ENCODE data around the gene RAX2. TPM values are rescaled to one million over a fixed set of nuclear protein-coding genes. Genes with fewer than 3 reads are reported as not detected.

Gene RAX2
- total and polyA plus RNA-seq, 9 of the 15 experiments (the other 6 are each of a cell fraction or from before 2014, with no cell fraction given), result not detected

- ATAC-seq (no peak), DNase-seq (ENCODE audit: extremely low read depth in 1 of 4, low spot score in 3 of 4) (no peak), FAIRE-seq (no peak)
- 10% methylated on average over 4 of the region's 13 CpGs for WGBS (ENCODE audit: insufficient coverage, low coverage, missing lambda C conversion rate)
- Histone ChIP-seq H3K4me1 (replicated peaks in 1 of 2; ENCODE audit: control insufficient read depth in 2 of 2, insufficient read depth in 2 of 2, low read length in 2 of 2) (peaks cover 0 to 46% of the 10 kb centered on the region in 2 experiments; a peak in 3 of 5 replicates), H2AFZ (ENCODE audit: low read depth, low read length) (no peak overlapping the region), H3K4me3 (no peak overlapping the region), H3K9ac (ENCODE audit: insufficient read depth in 1 of 2, low read depth in 2 of 2, low read length in 2 of 2) (no peak overlapping the region), H3K27ac (ENCODE audit: extremely low read depth, low read depth, low read length) (no peak overlapping the region), H3K9me1 (ENCODE audit: control insufficient read depth, insufficient read depth, low read length) (no peaks in the 10 kb centered on the region), H3K36me3 (ENCODE audit: control insufficient read depth, insufficient read depth, low read length) (no peaks in the 10 kb centered on the region), H3K4me2 (ENCODE audit: insufficient read depth, low read length) (no peak overlapping the region), H3K27me3 (ENCODE audit: control insufficient read depth in 2 of 2, insufficient read depth in 2 of 2, low read length in 2 of 2) (peaks cover 17 to 26% of the 10 kb centered on the region in 2 experiments; a peak in 4 of 5 replicates), H3K79me2 (ENCODE audit: control insufficient read depth, insufficient read depth, low read length) (no peaks in the 10 kb centered on the region), H4K20me1 (replicated peaks; ENCODE audit: control insufficient read depth, insufficient read depth, low read length) (no peaks in the 10 kb centered on the region), H3K9me3 (replicated peaks; ENCODE audit: control insufficient read depth, insufficient read depth, low read depth, low read length) (peaks cover 7% of the 10 kb centered on the region)
- no TSS peak for BruUV-seq (replicated peaks)
- CTCF ChIA-PET (ENCODE audit: low intra/inter-chr PET ratio), result no interaction called here
- POLR2A ChIA-PET, result interaction anchor here (1.0 kb wide), 1 partner anchor 42 kb away, joined by 6 read pairs; the partner anchor contains the start of gene MRPL54
- in situ Hi-C loops (cut with MboI) (no loop called here), intact Hi-C loops (cut with micrococcal nuclease) (no loop called here)
- TF ChIP-seq USF2 (CRISPR knock-in tag; IDR thresholded peaks at IDR 0.05) (0 out of 2 replicates have a peak, but pooled peaks have one; percentile 7), NFIC (IDR thresholded peaks at IDR 0.05) (no peak)
These were observed 32.4 kb upstream of the RAX2 start for GRCh38 chr19:3804429-3804828.

GRCh38 chr19:3803986-3804385, 32.0 kb upstream of the RAX2 start:
- H3K9me3 ChIP-seq (replicated peaks; ENCODE audit: control insufficient read depth, insufficient read depth, low read depth, low read length), result peaks cover 7% of the 10 kb centered on the region
- no peak overlapping the region for H3K9ac ChIP-seq (ENCODE audit: insufficient read depth in 1 of 2, low read depth in 2 of 2, low read length in 2 of 2)
- FAIRE-seq (no peak), ATAC-seq (no peak), DNase-seq (ENCODE audit: extremely low read depth in 1 of 4, low spot score in 3 of 4) (no peak)
- intact Hi-C loops (cut with micrococcal nuclease), result no loop called here
- no peak overlapping the region for H3K4me2 ChIP-seq (ENCODE audit: insufficient read depth, low read length)
- in situ Hi-C loops (cut with MboI), result no loop called here
- POLR2A ChIA-PET, result no interaction called here
- no peak overlapping the region for H3K4me3 ChIP-seq
- WGBS (ENCODE audit: insufficient coverage, low coverage, missing lambda C conversion rate), result 54% methylated on average over 10 of the region's 10 CpGs
- H3K27ac ChIP-seq (ENCODE audit: extremely low read depth, low read depth, low read length), result no peak overlapping the region
- BruUV-seq (replicated peaks), result no TSS peak
- H2AFZ ChIP-seq (ENCODE audit: low read depth, low read length), result no peak overlapping the region
- no peaks in the 10 kb centered on the region for H3K79me2 ChIP-seq (ENCODE audit: control insufficient read depth, insufficient read depth, low read length)
- no peaks in the 10 kb centered on the region for H3K9me1 ChIP-seq (ENCODE audit: control insufficient read depth, insufficient read depth, low read length)
- H3K4me1 ChIP-seq (replicated peaks in 1 of 2; ENCODE audit: control insufficient read depth in 2 of 2, insufficient read depth in 2 of 2, low read length in 2 of 2), result peaks cover 0 to 42% of the 10 kb centered on the region in 2 experiments; a peak in 3 of 5 replicates
- CTCF ChIA-PET (ENCODE audit: low intra/inter-chr PET ratio), result no interaction called here
- no peaks in the 10 kb centered on the region for H3K36me3 ChIP-seq (ENCODE audit: control insufficient read depth, insufficient read depth, low read length)
- peaks cover 20 to 31% of the 10 kb centered on the region in 2 experiments; a peak in 4 of 5 replicates for H3K27me3 ChIP-seq (ENCODE audit: control insufficient read depth in 2 of 2, insufficient read depth in 2 of 2, low read length in 2 of 2)
- H4K20me1 ChIP-seq (replicated peaks; ENCODE audit: control insufficient read depth, insufficient read depth, low read length), result no peaks in the 10 kb centered on the region
- TF ChIP-seq NFIC (IDR thresholded peaks at IDR 0.05) (peak; percentile 50), FOXK1 (CRISPR knock-in tag; IDR thresholded peaks at IDR 0.05; ENCODE audit: borderline replicate concordance) (no peak), RUNX1 (IDR thresholded peaks at IDR 0.05; ENCODE audit: low read depth) (no peak), ZNF384 (IDR thresholded peaks at IDR 0.05; ENCODE audit: low read depth, low read length) (peak; percentile 23; the same call in 1 of the 2 replicates), DEAF1 (CRISPR knock-in tag; IDR thresholded peaks at IDR 0.05) (no peak)

Data from K562 (cell line).